GM23338 (cell line): ENCODE measurements around the gene SFSWAP.

Experiments used
- CREB1 ChIP-seq: fragments of 250-450 bp; sonication (Bioruptor Pico); IDR thresholded peaks from 2 replicates; pipeline ENCODE4 v1.5.0; 2020; ENCODE audit warnings: low read depth, mild to moderate bottlenecking, moderate library complexity
- CTCF ChIP-seq, 2 experiments: fragments of 200-600 bp in 1 of 2; sonication (generic) in 1 of 2; conservative IDR thresholded peaks; 2 replicates each; pipeline versions ENCODE4 v1.5.1 to v1.6.1; 2016 to 2017; ENCODE audit warnings: antibody characterized with exemption in 2 of 2, low read depth in 2 of 2, mild to moderate bottlenecking in 2 of 2, moderate library complexity in 1 of 2
- JUNB ChIP-seq: IDR thresholded peaks from one replicate; pipeline ENCODE4 v1.6.1; 2016; ENCODE audit warnings: antibody characterized with exemption; ENCODE audit not compliant: unreplicated experiment
- NANOG ChIP-seq: IDR thresholded peaks from 2 replicates; pipeline ENCODE4 v1.6.1; 2016; ENCODE audit warnings: antibody characterized with exemption, borderline replicate concordance
- POLR2AphosphoS5 ChIP-seq: IDR thresholded peaks from 2 replicates; pipeline ENCODE4 v1.6.1; 2016; ENCODE audit warnings: antibody characterized with exemption, low read depth
- REST ChIP-seq: IDR thresholded peaks from one replicate; pipeline ENCODE4 v1.6.1; 2018; ENCODE audit warnings: antibody characterized with exemption; ENCODE audit not compliant: unreplicated experiment
- ZNF114 ChIP-seq: fragments of 250-450 bp; sonication (Bioruptor Pico); IDR thresholded peaks from 2 replicates; pipeline ENCODE4 v1.5.0; 2020; ENCODE audit warnings: mild to moderate bottlenecking, moderate library complexity
- ZNF331 ChIP-seq: fragments of 250-450 bp; sonication (Bioruptor Pico); IDR thresholded peaks from 2 replicates; pipeline ENCODE4 v1.5.0; 2020; ENCODE audit warnings: low read depth, mild to moderate bottlenecking, moderate library complexity

- TF ChIP-seq CTCF (conservative IDR thresholded peaks at IDR 0.05; ENCODE audit: low read depth in 2 of 2) (no peak), REST (no peak), POLR2AphosphoS5 (no peak), ZNF331 (CRISPR knock-in tag) (no peak), JUNB (no peak), ZNF114 (no peak), NANOG (no peak), CREB1 (CRISPR knock-in tag) (no peak)
Measured at GRCh38 chr12:131764738-131765137, 53.8 kb downstream of the SFSWAP start.
